ENCODE results near the gene C14orf93. TPM values are rescaled to one million over a fixed set of nuclear protein-coding genes. Genes with fewer than 3 reads are reported as not detected.

Gene C14orf93
- total and polyA plus RNA-seq, 9 of the 15 experiments (the other 6 are each of a cell fraction or from before 2014, with no cell fraction given): 2.2 to 22.4 (median 16.1) TPM

DNA sequence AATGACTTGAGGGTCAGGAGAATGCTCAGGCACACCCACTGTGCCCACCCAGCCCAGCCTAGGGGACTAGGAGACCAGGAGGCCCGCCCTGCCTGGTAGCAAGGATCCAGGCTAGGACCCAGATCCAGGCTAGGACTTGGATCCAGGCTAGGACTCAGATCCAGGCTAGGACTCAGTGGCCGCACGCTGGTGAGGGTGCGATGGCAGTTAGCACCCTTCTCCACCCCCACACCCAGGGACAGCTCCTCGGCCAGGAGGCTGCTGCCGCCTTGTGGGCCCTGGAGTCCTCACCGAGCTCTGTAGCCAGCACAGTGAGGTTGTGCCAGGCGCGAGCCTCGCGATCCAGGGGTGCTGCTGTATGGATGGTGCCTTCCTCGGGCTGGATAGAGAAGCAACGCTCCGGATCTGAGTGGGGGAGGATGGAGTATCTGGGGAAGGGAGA, 42.3 kb upstream of the C14orf93 start (continued):
- 0 out of 2 replicates have a peak, but pooled peaks have one; percentile 21 for TF ChIP-seq MYNN (IDR thresholded peaks at IDR 0.05)
- no peak for TF ChIP-seq MYNN (CRISPR knock-in tag; IDR thresholded peaks at IDR 0.05)
- TF ChIP-seq, protein P1, sequence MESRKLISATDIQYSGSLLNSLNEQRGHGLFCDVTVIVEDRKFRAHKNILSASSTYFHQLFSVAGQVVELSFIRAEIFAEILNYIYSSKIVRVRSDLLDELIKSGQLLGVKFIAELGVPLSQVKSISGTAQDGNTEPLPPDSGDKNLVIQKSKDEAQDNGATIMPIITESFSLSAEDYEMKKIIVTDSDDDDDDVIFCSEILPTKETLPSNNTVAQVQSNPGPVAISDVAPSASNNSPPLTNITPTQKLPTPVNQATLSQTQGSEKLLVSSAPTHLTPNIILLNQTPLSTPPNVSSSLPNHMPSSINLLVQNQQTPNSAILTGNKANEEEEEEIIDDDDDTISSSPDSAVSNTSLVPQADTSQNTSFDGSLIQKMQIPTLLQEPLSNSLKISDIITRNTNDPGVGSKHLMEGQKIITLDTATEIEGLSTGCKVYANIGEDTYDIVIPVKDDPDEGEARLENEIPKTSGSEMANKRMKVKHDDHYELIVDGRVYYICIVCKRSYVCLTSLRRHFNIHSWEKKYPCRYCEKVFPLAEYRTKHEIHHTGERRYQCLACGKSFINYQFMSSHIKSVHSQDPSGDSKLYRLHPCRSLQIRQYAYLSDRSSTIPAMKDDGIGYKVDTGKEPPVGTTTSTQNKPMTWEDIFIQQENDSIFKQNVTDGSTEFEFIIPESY (CRISPR knock-in tag; IDR thresholded peaks at IDR 0.05): peak; percentile 98
- 0 out of 2 replicates have a peak, but pooled peaks have one; percentile 18 for TF ChIP-seq NFIC (IDR thresholded peaks at IDR 0.05)
- TF ChIP-seq GABPA (tag; conservative IDR thresholded peaks at IDR 0.05; ENCODE audit: low read depth): no peak
- TF ChIP-seq, protein P2, sequence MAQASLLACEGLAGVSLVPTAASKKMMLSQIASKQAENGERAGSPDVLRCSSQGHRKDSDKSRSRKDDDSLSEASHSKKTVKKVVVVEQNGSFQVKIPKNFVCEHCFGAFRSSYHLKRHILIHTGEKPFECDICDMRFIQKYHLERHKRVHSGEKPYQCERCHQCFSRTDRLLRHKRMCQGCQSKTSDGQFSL (CRISPR knock-in tag; IDR thresholded peaks at IDR 0.05): peak; percentile 85
- TF ChIP-seq, protein P2 (tag; IDR thresholded peaks at IDR 0.05): no peak
- TF ChIP-seq SMC3 (conservative IDR thresholded peaks at IDR 0.05; ENCODE audit: insufficient read depth, low read depth, low read length): peak; percentile 90
- TF ChIP-seq, protein P3, sequence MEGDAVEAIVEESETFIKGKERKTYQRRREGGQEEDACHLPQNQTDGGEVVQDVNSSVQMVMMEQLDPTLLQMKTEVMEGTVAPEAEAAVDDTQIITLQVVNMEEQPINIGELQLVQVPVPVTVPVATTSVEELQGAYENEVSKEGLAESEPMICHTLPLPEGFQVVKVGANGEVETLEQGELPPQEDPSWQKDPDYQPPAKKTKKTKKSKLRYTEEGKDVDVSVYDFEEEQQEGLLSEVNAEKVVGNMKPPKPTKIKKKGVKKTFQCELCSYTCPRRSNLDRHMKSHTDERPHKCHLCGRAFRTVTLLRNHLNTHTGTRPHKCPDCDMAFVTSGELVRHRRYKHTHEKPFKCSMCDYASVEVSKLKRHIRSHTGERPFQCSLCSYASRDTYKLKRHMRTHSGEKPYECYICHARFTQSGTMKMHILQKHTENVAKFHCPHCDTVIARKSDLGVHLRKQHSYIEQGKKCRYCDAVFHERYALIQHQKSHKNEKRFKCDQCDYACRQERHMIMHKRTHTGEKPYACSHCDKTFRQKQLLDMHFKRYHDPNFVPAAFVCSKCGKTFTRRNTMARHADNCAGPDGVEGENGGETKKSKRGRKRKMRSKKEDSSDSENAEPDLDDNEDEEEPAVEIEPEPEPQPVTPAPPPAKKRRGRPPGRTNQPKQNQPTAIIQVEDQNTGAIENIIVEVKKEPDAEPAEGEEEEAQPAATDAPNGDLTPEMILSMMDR (IDR thresholded peaks at IDR 0.05 in 2 of 3, conservative IDR thresholded peaks at IDR 0.05 in 1 of 3; ENCODE audit: insufficient read depth in 2 of 3, low read depth in 1 of 3, low read length in 3 of 3): peak; percentile 73 to 82 (median 77)
- peak; percentile 66 to 89 for TF ChIP-seq RAD21 (CRISPR knock-in tag; conservative IDR thresholded peaks at IDR 0.05 in 1 of 2, IDR thresholded peaks at IDR 0.05 in 1 of 2)
- no peak for TF ChIP-seq SRSF9 (IDR thresholded peaks at IDR 0.05; ENCODE audit: borderline replicate concordance, low read depth, low read length)
- TF ChIP-seq STAG1 (CRISPR knock-in tag; IDR thresholded peaks at IDR 0.05; ENCODE audit: borderline replicate concordance): peak; percentile 70; the same call in 1 of the 2 replicates
